HepG2 (cell line): Measurements from ENCODE around the gene GRHL1. TPM values are rescaled to one million over a fixed set of nuclear protein-coding genes. Genes with fewer than 3 reads are reported as not detected.

Experiments
- ATAD3A ChIP-seq: sonication (generic); formaldehyde crosslinking; IDR thresholded peaks from 2 replicates; pipeline ENCODE4 v1.4.0; 2020; ENCODE audit warnings: missing genetic modification reagents
- FOSL1 ChIP-seq: sonication (generic); formaldehyde crosslinking; IDR thresholded peaks from 2 replicates; pipeline ENCODE4 v1.9.0; 2021; ENCODE audit warnings: missing genetic modification reagents, borderline replicate concordance
- GRHL1 ChIP-seq: sonication (generic); formaldehyde crosslinking; conservative IDR thresholded peaks from 2 replicates; pipeline ENCODE4 v1.8.0; 2022; ENCODE audit warnings: missing genetic modification reagents
- HCFC1 ChIP-seq: fragments of 150-350 bp; IDR thresholded peaks from 2 replicates; pipeline ENCODE4 v1.6.1; 2014; ENCODE audit warnings: low read depth, low read length
- HDAC1 ChIP-seq: sonication (generic); formaldehyde crosslinking; IDR thresholded peaks from 2 replicates; pipeline ENCODE4 v1.5.1; 2020; ENCODE audit warnings: mild to moderate bottlenecking, missing genetic modification reagents
- MYC ChIP-seq: sonication (generic); formaldehyde crosslinking; IDR thresholded peaks from 2 replicates; pipeline ENCODE4 v1.9.0; 2021; ENCODE audit warnings: missing genetic modification reagents, borderline replicate concordance
- RAD21 ChIP-seq: fragments of 450-650 bp; formaldehyde crosslinking; IDR thresholded peaks from 2 replicates; pipeline ENCODE4 v1.5.0; 2020; ENCODE audit warnings: mild to moderate bottlenecking
- RFX1 ChIP-seq: fragments of 450-650 bp; IDR thresholded peaks from 2 replicates; pipeline ENCODE4 v1.6.1; 2017
- STAG1 ChIP-seq: sonication (generic); formaldehyde crosslinking; IDR thresholded peaks from 2 replicates; pipeline ENCODE4 v1.4.0; 2020; ENCODE audit warnings: missing genetic modification reagents
- ZBED4 ChIP-seq: sonication (generic); formaldehyde crosslinking; IDR thresholded peaks from 2 replicates; pipeline ENCODE4 v1.4.0; 2020; ENCODE audit warnings: missing genetic modification reagents, borderline replicate concordance
- ZBTB7A ChIP-seq: sonication (generic); formaldehyde crosslinking; IDR thresholded peaks from 2 replicates; pipeline ENCODE4 v1.8.0; 2022; ENCODE audit warnings: mild to moderate bottlenecking, missing genetic modification reagents
- ZNF414 ChIP-seq: sonication (generic); formaldehyde crosslinking; IDR thresholded peaks from 2 replicates; pipeline ENCODE4 v1.5.0; 2020; ENCODE audit warnings: missing genetic modification reagents
- ZNF431 ChIP-seq: sonication (generic); formaldehyde crosslinking; IDR thresholded peaks from 2 replicates; pipeline ENCODE4 v1.9.0; 2022; ENCODE audit warnings: missing genetic modification reagents, low read depth, mild to moderate bottlenecking, borderline replicate concordance
- ZNF441 ChIP-seq: sonication (generic); formaldehyde crosslinking; IDR thresholded peaks from 2 replicates; pipeline ENCODE4 v1.7.0; 2021; ENCODE audit warnings: missing genetic modification reagents, borderline replicate concordance
- ZNF501 ChIP-seq: sonication (generic); formaldehyde crosslinking; IDR thresholded peaks from 2 replicates; pipeline ENCODE4 v1.5.1; 2020; ENCODE audit warnings: mild to moderate bottlenecking, moderate library complexity, missing genetic modification reagents
- ZNF580 ChIP-seq: IDR thresholded peaks from 2 replicates; pipeline ENCODE4 v1.6.1; 2016; ENCODE audit warnings: low read depth, borderline replicate concordance
- ZNF609 ChIP-seq: sonication (generic); formaldehyde crosslinking; IDR thresholded peaks from 2 replicates; pipeline ENCODE4 v1.4.0; 2020; ENCODE audit warnings: mild to moderate bottlenecking, missing genetic modification reagents, borderline replicate concordance
- ZNF7 ChIP-seq: IDR thresholded peaks from 2 replicates; pipeline ENCODE4 v1.6.1; 2016; ENCODE audit warnings: missing biosample characterization, missing genetic modification reagents
- polyA plus RNA-seq, 8 experiments: library from polyadenylated mRNA; depleted of rRNA in 3 of 8; stranded (reverse) in 7 of 8; unstranded in 1 of 8; fragments of >200 nt; fragmentation: Illumina TruSeq in 4 of 8; extraction: Trizol in 4 of 8; gene quantifications; 2 replicates each; pipeline versions ENCODE4 v1.2.1 to v1.2.3, GENCODE V29; 2011 to 2016; ENCODE audit warnings: low read depth in 4 of 8, missing spikeins in 1 of 8, mixed read lengths in 1 of 8; ENCODE audit not compliant: insufficient read depth in 1 of 8
- total RNA-seq, 5 experiments: library from RNA; depleted of rRNA; stranded (reverse); fragments of >200 nt; fragmentation: Illumina TruSeq; extraction: Trizol; gene quantifications; 2 replicates each; pipeline ENCODE4 v1.2.3, GENCODE V29; 2016; ENCODE audit warnings: low read depth in 1 of 5

The GRHL1 gene
- total and polyA plus RNA-seq, 2 of the 13 experiments (the other 11 are each of a cell fraction or from before 2014, with no cell fraction given), result 9.3 to 12.0 TPM

- TF ChIP-seq ZNF609 (CRISPR knock-in tag), result no peak
- no peak for TF ChIP-seq FOSL1
- TF ChIP-seq ZBED4 (CRISPR knock-in tag), result 0 out of 2 replicates have a peak, but pooled peaks have one; percentile 19
- TF ChIP-seq GRHL1 (CRISPR knock-in tag), result no peak
- TF ChIP-seq ATAD3A (CRISPR knock-in tag), result no peak
- TF ChIP-seq ZNF501, result no peak
- TF ChIP-seq ZNF431 (CRISPR knock-in tag), result no peak
- TF ChIP-seq ZBTB7A (CRISPR knock-in tag), result no peak
- TF ChIP-seq ZNF580, result no peak
- TF ChIP-seq STAG1 (CRISPR knock-in tag), result peak; percentile 64
- TF ChIP-seq HCFC1, result no peak
- TF ChIP-seq ZNF414, result no peak
- TF ChIP-seq RAD21 (CRISPR knock-in tag), result peak; percentile 27; the same call in 1 of the 2 replicates
- no peak for TF ChIP-seq ZNF7
- TF ChIP-seq HDAC1, result no peak
- no peak for TF ChIP-seq RFX1
- no peak for TF ChIP-seq ZNF441 (CRISPR knock-in tag)
- no peak for TF ChIP-seq MYC (CRISPR knock-in tag)
Measured at GRCh38 chr2:9984217-9984739, 32.8 kb downstream of the GRHL1 start (continued).
